Endothelial cell (in vitro differentiated cells): ENCODE data around the gene RAB15. TPM values are rescaled to one million over a fixed set of nuclear protein-coding genes. Genes with fewer than 3 reads are reported as not detected.

Experiments
- DNase-seq: peaks from one replicate; pipeline ENCODE4 v3.0.0; 2021; ENCODE audit warnings: low spot score
- H3K27ac Mint-ChIP-seq: one replicate; pipeline ENCODE4 v1.8.0; 2021; ENCODE audit warnings: mixed read lengths, inconsistent platforms; ENCODE audit not compliant: unreplicated experiment
- H3K27me3 Mint-ChIP-seq: one replicate; pipeline ENCODE4 v1.8.0; 2021; ENCODE audit warnings: mild to moderate bottlenecking, moderate library complexity, mixed read lengths, inconsistent platforms; ENCODE audit not compliant: unreplicated experiment
- H3K36me3 Mint-ChIP-seq: one replicate; pipeline ENCODE4 v1.8.0; 2021; ENCODE audit warnings: mild to moderate bottlenecking, low read depth, mixed read lengths, inconsistent platforms; ENCODE audit not compliant: unreplicated experiment
- H3K4me1 Mint-ChIP-seq: one replicate; pipeline ENCODE4 v1.8.0; 2021; ENCODE audit warnings: mild to moderate bottlenecking, mixed read lengths, inconsistent platforms; ENCODE audit not compliant: unreplicated experiment
- H3K4me3 Mint-ChIP-seq: one replicate; pipeline ENCODE4 v1.8.0; 2021; ENCODE audit warnings: mild to moderate bottlenecking, mixed read lengths, inconsistent platforms; ENCODE audit not compliant: unreplicated experiment
- H3K9me3 Mint-ChIP-seq: one replicate; pipeline ENCODE4 v1.8.0; 2021; ENCODE audit warnings: mixed read lengths, inconsistent platforms; ENCODE audit not compliant: unreplicated experiment
- total RNA-seq: library from RNA; stranded (reverse); fragmentation: NEBNext Ultra II Directional; extraction: Animal tissue kit (Norgen Biotek cat#: 25700); gene quantifications from one replicate; pipeline ENCODE4 v1.2.1, GENCODE V29; 2021; ENCODE audit not compliant: unreplicated experiment
- TF ChIP-seq, protein P1 (sequence below): fragments of 200-600 bp; sonication (generic); IDR thresholded peaks from one replicate; pipeline ENCODE4 v1.5.0; 2021; ENCODE audit warnings: antibody characterized with exemption; ENCODE audit not compliant: unreplicated experiment

The RAB15 gene
- total RNA-seq, 1 donor from 2014 or later = 20.9 TPM

DNA sequence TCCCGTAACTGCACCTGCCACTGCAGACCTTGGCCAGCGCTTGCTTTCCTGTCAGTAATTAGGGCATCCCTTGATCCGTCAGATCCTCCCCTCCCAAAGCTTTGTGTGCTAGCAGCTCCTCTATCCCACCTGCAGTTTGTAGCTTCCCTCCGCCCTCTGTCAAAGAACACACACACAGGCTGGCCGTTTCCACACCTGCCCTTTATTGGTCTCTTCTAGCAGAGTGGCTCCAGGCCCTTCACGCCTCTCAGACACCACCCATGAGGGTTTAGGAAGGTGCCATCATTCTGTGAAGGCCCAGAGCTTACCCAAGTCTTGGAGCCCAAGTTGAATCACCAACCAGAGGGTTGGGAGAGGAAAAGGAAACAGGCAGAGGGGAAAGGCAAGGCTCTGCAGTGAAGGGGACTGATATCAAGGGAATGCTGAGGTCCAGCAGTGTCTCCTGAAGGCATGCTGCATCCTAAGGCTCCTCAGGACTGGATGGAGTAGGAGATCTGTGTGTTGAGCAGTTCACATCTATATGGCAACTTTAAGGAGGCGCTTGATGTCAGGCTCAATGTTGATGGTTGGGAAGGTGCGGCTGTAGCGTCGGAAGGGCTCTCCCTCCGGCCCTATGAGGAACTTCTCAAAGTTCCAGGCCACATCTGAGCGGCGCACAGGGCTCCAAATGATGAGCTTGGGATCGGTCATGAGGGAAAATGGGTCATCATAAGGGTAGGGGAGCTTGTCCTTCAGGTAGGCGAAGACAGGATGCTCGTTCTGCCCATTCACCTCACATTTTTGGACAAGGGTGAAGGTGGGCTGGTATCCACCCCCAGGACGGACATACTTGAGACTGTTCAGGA, 32.9 kb downstream of the RAB15 start:
- DNase-seq = no peak
- peaks cover 6% of the 10 kb centered on the region for H3K27me3 Mint-ChIP-seq
- no peaks in the 10 kb centered on the region for H3K9me3 Mint-ChIP-seq
- peaks cover 16% of the 10 kb centered on the region for H3K4me1 Mint-ChIP-seq
- H3K4me3 Mint-ChIP-seq = no peak overlapping the region
- H3K27ac Mint-ChIP-seq = no peak overlapping the region
- TF ChIP-seq, protein P1, sequence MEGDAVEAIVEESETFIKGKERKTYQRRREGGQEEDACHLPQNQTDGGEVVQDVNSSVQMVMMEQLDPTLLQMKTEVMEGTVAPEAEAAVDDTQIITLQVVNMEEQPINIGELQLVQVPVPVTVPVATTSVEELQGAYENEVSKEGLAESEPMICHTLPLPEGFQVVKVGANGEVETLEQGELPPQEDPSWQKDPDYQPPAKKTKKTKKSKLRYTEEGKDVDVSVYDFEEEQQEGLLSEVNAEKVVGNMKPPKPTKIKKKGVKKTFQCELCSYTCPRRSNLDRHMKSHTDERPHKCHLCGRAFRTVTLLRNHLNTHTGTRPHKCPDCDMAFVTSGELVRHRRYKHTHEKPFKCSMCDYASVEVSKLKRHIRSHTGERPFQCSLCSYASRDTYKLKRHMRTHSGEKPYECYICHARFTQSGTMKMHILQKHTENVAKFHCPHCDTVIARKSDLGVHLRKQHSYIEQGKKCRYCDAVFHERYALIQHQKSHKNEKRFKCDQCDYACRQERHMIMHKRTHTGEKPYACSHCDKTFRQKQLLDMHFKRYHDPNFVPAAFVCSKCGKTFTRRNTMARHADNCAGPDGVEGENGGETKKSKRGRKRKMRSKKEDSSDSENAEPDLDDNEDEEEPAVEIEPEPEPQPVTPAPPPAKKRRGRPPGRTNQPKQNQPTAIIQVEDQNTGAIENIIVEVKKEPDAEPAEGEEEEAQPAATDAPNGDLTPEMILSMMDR = no peak
- peaks cover 9% of the 10 kb centered on the region for H3K36me3 Mint-ChIP-seq

DNA sequence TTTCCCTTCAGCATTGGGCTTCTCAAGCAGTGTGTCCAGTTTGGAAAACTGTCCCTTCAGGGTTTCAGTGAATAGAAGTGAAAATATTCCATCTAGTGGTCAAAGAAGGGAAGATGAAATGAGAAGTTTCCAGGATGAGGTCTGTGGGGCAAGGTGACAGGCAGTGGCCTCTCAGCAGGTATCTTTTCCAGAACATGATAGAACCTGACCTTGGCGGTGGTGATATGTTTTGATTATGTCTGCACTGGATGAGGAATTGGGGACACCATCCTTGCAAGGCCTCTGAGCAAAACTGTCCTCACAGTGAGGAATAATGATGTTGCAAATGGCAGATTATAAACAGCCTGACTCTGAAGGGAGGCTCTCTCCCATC, 34.3 kb downstream of the RAB15 start:
- Mint-ChIP-seq H3K36me3 (peaks cover 10% of the 10 kb centered on the region), H3K9me3 (no peaks in the 10 kb centered on the region), H3K4me3 (no peak overlapping the region), H3K27ac (no peak overlapping the region), H3K4me1 (peaks cover 14% of the 10 kb centered on the region), H3K27me3 (peaks cover 6% of the 10 kb centered on the region)
- TF ChIP-seq, protein P1 = no peak
- DNase-seq = no peak

DNA sequence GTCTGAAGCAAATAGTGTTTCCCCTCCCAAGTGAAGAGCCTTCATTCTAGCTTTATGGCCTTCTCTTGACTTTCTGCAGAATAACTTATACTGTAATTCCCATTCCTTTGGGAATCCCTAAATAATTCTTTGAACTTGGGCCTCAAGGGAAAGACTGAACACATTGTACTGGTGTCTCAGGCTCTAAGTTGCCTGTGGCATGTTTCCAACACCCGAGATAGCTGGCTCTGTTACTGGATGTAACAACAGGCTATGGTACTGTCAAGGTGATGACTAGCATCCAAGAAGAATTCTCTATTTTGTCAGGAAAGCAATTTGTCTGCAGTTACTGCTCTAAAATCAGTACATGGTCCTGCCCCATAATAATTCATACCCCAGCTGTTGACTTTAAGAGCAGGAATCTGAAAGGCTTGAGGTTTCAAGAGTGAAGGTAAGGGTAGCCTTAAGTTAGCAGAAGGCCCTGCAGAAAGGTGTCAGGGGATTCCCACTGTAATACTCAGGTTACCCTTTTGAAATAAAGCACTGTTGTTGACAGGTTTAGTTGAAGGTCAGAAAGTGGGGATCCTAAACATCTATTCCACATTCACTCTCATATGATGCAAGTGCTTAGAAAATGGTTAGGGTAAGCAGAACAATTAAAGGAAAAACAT, 34.8 kb downstream of the RAB15 start:
- TF ChIP-seq, protein P1 = no peak
- Mint-ChIP-seq H3K27me3 (peaks cover 6% of the 10 kb centered on the region), H3K4me1 (peaks cover 14% of the 10 kb centered on the region), H3K27ac (no peak overlapping the region), H3K36me3 (peaks cover 12% of the 10 kb centered on the region), H3K9me3 (no peaks in the 10 kb centered on the region), H3K4me3 (no peak overlapping the region)
- no peak for DNase-seq

DNA sequence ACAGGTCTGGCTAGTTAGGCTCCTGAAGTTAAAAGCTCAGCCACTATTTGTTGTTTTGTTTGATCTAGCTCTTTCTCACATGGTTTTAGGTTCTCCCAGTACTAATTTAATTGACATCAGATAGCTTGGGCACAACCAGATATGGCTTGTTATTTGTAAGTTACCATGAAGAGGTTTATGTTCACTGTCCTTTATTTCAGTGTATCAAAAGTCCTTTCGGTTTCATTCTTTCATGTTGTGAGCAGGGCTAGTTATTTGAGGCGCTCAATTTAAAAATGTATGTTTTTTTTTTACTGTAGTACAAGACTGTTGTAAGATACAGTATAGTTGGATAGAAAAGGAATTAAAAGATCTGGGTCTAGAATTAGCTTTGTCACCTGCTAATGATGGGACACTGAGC, 36.6 kb downstream of the RAB15 start:
- Mint-ChIP-seq H3K4me1 (peaks cover 14% of the 10 kb centered on the region), H3K27ac (no peak overlapping the region), H3K27me3 (peaks cover 2% of the 10 kb centered on the region), H3K36me3 (peaks cover 15% of the 10 kb centered on the region), H3K4me3 (no peak overlapping the region), H3K9me3 (no peaks in the 10 kb centered on the region)
- TF ChIP-seq, protein P1 = no peak
- no peak for DNase-seq
